PC-3 (cell line): ENCODE data around the gene SPATA31D1.
"Not testable (repeated sequence)": the region's sequence is repeated elsewhere in the genome, so short reads cannot be mapped to it uniquely, and the experiment has no call there.

ENCODE experiments used
- CTCF ChIP-seq: fragments of 300-600 bp; sonication (generic); conservative IDR thresholded peaks from 2 replicates; pipeline ENCODE4 v1.5.1; 2017; ENCODE audit warnings: antibody characterized with exemption, low read depth, mild to moderate bottlenecking, low read length
- EZH2 ChIP-seq: fragments of 300-600 bp; sonication (generic); IDR thresholded peaks from one replicate; pipeline ENCODE4 v1.6.1; 2017; ENCODE audit warnings: antibody characterized with exemption, mild to moderate bottlenecking, low read length; ENCODE audit not compliant: unreplicated experiment

GRCh38 chr9:81943393-81943792 lies 45.2 kb upstream of the SPATA31D1 start, which contains the start of gene SPATA31D3:
- TF ChIP-seq CTCF, EZH2: not testable (repeated sequence)
